GM12872 (cell line): Measurements from ENCODE around the gene ARRB2.

Source experiments
- TF ChIP-seq, protein P1 (sequence below): IDR thresholded peaks from 3 replicates; pipeline ENCODE4 v1.5.1; 2011; ENCODE audit warnings: low read depth, mild to moderate bottlenecking, low read length, moderate library complexity; ENCODE audit not compliant: insufficient read depth

The ARRB2 gene

GRCh38 chr17:4759776-4760236, 49.4 kb downstream of the ARRB2 start:
- TF ChIP-seq, protein P1, sequence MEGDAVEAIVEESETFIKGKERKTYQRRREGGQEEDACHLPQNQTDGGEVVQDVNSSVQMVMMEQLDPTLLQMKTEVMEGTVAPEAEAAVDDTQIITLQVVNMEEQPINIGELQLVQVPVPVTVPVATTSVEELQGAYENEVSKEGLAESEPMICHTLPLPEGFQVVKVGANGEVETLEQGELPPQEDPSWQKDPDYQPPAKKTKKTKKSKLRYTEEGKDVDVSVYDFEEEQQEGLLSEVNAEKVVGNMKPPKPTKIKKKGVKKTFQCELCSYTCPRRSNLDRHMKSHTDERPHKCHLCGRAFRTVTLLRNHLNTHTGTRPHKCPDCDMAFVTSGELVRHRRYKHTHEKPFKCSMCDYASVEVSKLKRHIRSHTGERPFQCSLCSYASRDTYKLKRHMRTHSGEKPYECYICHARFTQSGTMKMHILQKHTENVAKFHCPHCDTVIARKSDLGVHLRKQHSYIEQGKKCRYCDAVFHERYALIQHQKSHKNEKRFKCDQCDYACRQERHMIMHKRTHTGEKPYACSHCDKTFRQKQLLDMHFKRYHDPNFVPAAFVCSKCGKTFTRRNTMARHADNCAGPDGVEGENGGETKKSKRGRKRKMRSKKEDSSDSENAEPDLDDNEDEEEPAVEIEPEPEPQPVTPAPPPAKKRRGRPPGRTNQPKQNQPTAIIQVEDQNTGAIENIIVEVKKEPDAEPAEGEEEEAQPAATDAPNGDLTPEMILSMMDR: no peak

DNA sequence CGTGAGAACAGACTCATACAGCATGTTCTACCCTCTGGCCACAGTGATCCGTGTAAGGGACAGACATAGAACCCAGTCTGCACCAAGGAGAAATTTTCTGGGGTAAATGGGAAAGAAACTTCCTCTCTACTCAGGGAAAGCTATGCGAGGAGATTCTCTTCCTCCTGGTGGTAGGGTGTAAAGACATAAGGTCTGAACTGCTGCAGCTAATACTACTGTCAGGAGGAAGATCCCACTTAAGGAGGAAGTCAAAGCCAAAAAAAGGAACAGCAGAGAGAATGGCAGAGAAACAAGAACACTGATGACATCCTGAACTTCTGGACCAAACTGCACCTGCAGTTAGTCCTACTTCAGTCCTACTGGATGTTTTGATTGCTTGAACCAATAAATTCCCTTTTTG, 54.2 kb downstream of the ARRB2 start:
- TF ChIP-seq, protein P1: no peak

GRCh38 chr17:4766201-4766600, 55.8 kb downstream of the ARRB2 start:
- TF ChIP-seq, protein P1: no peak

- TF ChIP-seq, protein P1: no peak
These were observed 56.3 kb downstream of the ARRB2 start for GRCh38 chr17:4766723-4767122.

- TF ChIP-seq, protein P1: no peak
These were observed 57.9 kb downstream of the ARRB2 start for GRCh38 chr17:4768298-4768697.

GRCh38 chr17:4769628-4770027, 59.2 kb downstream of the ARRB2 start:
- TF ChIP-seq, protein P1: no peak
